Tibial artery (tissue), 4 donors: ENCODE data around the gene PBX4.

Experiments
- DNase-seq, 2 donors: peaks; one replicate each; pipeline ENCODE4 v3.0.0-alpha.2; 2019
- H3K27ac ChIP-seq, 2 donors: fragments of 200-600 bp; sonication (generic) in 1 of 2; 1 replicate in 1 of 2; 2 replicates in 1 of 2; pipeline ENCODE4 v1.5.1; 2018 to 2019; ENCODE audit warnings: mild to moderate bottlenecking in 1 of 2
- H3K27me3 ChIP-seq, 2 donors: fragments of 200-600 bp; sonication (generic) in 1 of 2; one replicate each; pipeline versions ENCODE4 v1.5.1 to v1.6.0; 2016 to 2019
- H3K36me3 ChIP-seq, 3 donors: fragments of 200-600 bp; sonication (generic) in 2 of 3; one replicate each; pipeline ENCODE4 v1.5.1; 2016 to 2019; ENCODE audit warnings: mild to moderate bottlenecking in 2 of 3
- H3K4me1 ChIP-seq, 4 donors: fragments of 200-600 bp; sonication (generic) in 2 of 4; 1 replicate in 3 of 4; 2 replicates in 1 of 4; pipeline ENCODE4 v1.5.1; 2016 to 2019
- H3K4me3 ChIP-seq, 2 donors: fragments of 200-600 bp; sonication (generic) in 1 of 2; 1 replicate in 1 of 2; 2 replicates in 1 of 2; pipeline ENCODE4 v1.5.1; 2018 to 2019; ENCODE audit warnings: mild to moderate bottlenecking in 2 of 2
- H3K9me3 ChIP-seq, 3 donors: fragments of 200-600 bp; sonication (generic) in 1 of 3; one replicate each; pipeline ENCODE4 v1.5.1; 2016 to 2019
- intact Hi-C: fragments of 100-400 bp; cut with DNase I; formaldehyde crosslinking; loops from one replicate; pipeline ENCODE4 v1.15.0; 2023; ENCODE audit warnings: low total_unique reads
- TF ChIP-seq, protein P1 (sequence below), 2 experiments: fragments of 200-600 bp in 1 of 2; fragments of 450-650 bp in 1 of 2; IDR thresholded peaks; one replicate each; pipeline ENCODE4 v1.5.1; 2017 to 2019; ENCODE audit warnings: antibody characterized with exemption in 2 of 2, mild to moderate bottlenecking in 1 of 2, moderate library complexity in 1 of 2

PBX4 gene

DNA sequence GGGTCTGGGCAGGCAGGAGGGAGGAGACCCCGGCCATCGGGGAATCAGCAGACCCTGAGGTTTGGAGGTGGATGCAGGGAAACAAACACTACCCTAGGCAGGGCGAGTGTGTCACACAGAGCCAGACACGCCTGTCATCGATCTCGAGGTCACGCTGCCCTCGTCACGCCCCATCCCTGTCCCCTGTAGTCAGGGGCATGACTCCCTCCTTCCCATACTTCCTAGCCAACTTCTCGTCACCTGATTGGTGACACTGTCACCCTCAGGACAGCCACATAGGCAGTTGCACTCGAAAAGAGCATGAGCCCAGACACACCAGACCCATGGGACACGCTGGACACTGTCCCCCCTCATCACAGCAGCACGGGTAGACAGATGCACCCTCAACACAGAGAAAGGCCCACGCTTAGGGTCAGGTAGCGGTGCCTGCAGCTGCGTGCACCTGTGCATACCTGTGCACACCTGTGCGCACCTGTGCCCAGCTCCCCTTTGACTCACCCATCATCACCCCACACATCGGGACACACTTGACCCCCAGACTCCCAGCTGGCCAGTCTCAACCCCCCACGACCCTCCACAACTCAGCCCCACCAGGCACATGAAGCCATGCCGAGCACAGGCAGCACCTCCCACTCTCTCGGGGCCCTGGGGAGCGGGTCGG is 68.6 kb downstream of the PBX4 start:
- Histone ChIP-seq H3K4me3 (no peak overlapping the region), H3K27ac (no peak overlapping the region), H3K4me1 (peaks cover 0 to 5% (median 0%) of the 10 kb centered on the region in 4 donors), H3K36me3 (no peaks in the 10 kb centered on the region), H3K27me3 (peaks cover 0 to 74% of the 10 kb centered on the region in 2 donors), H3K9me3 (no peaks in the 10 kb centered on the region)
- DNase-seq: no peak
- intact Hi-C loops: no loop called here
- TF ChIP-seq, protein P1, sequence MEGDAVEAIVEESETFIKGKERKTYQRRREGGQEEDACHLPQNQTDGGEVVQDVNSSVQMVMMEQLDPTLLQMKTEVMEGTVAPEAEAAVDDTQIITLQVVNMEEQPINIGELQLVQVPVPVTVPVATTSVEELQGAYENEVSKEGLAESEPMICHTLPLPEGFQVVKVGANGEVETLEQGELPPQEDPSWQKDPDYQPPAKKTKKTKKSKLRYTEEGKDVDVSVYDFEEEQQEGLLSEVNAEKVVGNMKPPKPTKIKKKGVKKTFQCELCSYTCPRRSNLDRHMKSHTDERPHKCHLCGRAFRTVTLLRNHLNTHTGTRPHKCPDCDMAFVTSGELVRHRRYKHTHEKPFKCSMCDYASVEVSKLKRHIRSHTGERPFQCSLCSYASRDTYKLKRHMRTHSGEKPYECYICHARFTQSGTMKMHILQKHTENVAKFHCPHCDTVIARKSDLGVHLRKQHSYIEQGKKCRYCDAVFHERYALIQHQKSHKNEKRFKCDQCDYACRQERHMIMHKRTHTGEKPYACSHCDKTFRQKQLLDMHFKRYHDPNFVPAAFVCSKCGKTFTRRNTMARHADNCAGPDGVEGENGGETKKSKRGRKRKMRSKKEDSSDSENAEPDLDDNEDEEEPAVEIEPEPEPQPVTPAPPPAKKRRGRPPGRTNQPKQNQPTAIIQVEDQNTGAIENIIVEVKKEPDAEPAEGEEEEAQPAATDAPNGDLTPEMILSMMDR (IDR thresholded peaks at IDR 0.05): no peak

DNA sequence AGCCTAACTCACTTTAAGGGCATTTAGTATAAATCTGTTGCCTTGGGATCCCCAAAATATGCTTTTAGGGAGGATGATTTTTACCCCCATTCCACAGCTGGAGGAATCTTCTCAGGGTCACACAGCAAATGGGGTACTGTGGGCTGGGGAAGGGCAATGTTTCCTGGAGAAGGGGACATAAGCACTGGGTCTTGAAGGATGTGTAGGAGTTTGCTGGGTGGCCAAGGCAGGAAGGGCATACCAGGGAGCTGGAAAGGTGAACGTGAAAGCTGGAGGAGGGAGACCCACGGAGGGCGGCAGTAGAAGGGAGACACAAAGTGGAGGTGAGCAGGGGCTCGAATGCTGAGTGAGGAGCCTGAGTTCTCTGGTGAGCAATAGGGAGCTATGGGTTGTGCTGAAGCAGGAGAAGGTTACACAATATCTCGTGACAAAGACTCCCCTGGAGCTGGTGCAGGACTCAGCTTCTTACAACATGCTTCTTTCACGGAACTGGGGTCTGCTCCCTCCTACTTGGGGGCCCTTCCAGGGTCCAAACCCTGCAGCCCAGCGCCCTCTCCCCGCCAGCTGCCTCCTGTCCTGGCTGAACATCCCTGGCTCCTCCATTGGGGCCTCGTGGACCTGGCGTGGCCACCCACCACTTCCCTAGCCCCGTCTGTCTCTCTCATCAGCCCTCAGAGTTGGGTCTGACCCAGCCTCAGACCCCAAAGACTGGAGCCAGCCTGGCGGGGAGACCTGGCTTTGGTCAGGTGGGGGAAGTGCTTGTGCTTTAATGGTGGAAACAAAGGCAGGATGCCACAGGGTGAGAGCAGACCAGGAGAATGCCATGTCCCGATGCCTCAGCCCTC is 69.3 kb downstream of the PBX4 start:
- H3K27me3 ChIP-seq: peaks cover 0 to 75% of the 10 kb centered on the region in 2 donors
- H3K4me3 ChIP-seq: no peak overlapping the region
- intact Hi-C loops: no loop called here
- no peak overlapping the region for H3K27ac ChIP-seq
- no peak for DNase-seq
- H3K4me1 ChIP-seq: peaks cover 0 to 5% (median 0%) of the 10 kb centered on the region in 4 donors
- H3K9me3 ChIP-seq: no peaks in the 10 kb centered on the region
- H3K36me3 ChIP-seq: no peaks in the 10 kb centered on the region
- TF ChIP-seq, protein P1 (IDR thresholded peaks at IDR 0.05): no peak

GRCh38 chr19:19547674-19548336 is 70.7 kb downstream of the PBX4 start:
- TF ChIP-seq, protein P1 (IDR thresholded peaks at IDR 0.05): no peak
- no peak for DNase-seq
- peaks cover 0 to 5% (median 0%) of the 10 kb centered on the region in 4 donors for H3K4me1 ChIP-seq
- intact Hi-C loops: no loop called here
- H3K36me3 ChIP-seq: no peaks in the 10 kb centered on the region
- H3K27ac ChIP-seq: no peak overlapping the region
- H3K9me3 ChIP-seq: no peaks in the 10 kb centered on the region
- peaks cover 0 to 84% of the 10 kb centered on the region in 2 donors for H3K27me3 ChIP-seq
- no peak overlapping the region for H3K4me3 ChIP-seq

GRCh38 chr19:19546751-19547162 is 71.7 kb downstream of the PBX4 start:
- no peaks in the 10 kb centered on the region for H3K36me3 ChIP-seq
- no peak for DNase-seq
- H3K4me1 ChIP-seq: peaks cover 0 to 5% (median 0%) of the 10 kb centered on the region in 4 donors
- no peak overlapping the region for H3K4me3 ChIP-seq
- H3K27ac ChIP-seq: no peak overlapping the region
- no peaks in the 10 kb centered on the region for H3K9me3 ChIP-seq
- peaks cover 0 to 95% of the 10 kb centered on the region in 2 donors for H3K27me3 ChIP-seq
- intact Hi-C loops: no loop called here
- TF ChIP-seq, protein P1 (IDR thresholded peaks at IDR 0.05): no peak

GRCh38 chr19:19545707-19546106 is 72.8 kb downstream of the PBX4 start:
- H3K9me3 ChIP-seq: no peaks in the 10 kb centered on the region
- no peak for DNase-seq
- no peak overlapping the region for H3K4me3 ChIP-seq
- H3K27ac ChIP-seq: no peak overlapping the region
- TF ChIP-seq, protein P1 (IDR thresholded peaks at IDR 0.05): no peak
- H3K27me3 ChIP-seq: peaks cover 0 to 99% of the 10 kb centered on the region in 2 donors
- no peaks in the 10 kb centered on the region for H3K36me3 ChIP-seq
- H3K4me1 ChIP-seq: peaks cover 0 to 12% (median 7%) of the 10 kb centered on the region in 4 donors
- intact Hi-C loops: no loop called here
